Measurements from ENCODE around the gene APBA1.

APBA1 gene

DNA sequence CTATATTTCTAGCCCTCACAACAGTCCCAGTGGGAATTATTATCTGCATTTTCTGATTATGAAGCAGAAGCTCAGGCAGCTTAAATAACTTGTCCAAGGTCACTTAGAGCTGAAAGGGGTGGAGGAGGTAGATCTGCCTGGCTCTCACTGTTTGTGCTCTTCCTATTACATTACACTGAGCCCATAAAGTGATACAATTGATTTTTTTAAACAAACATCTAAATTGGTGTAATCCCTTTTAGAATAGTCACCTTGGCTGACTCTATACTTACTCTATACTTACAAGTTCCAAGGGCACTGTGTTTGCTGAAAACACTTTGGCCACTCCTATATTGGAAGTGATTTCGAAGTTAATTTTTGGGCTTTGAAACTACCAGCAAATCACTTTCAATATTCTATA is 144.7 kb downstream of the APBA1 start:
- DNase-seq (ENCODE audit: low read depth in 1 of 2, low spot score in 1 of 2) = no peak
- no peak for TF ChIP-seq CTCF (IDR thresholded peaks at IDR 0.05; ENCODE audit: insufficient read depth, low read length)
- no peak for TF ChIP-seq POLR2AphosphoS5 (IDR thresholded peaks at IDR 0.05; ENCODE audit: low read depth)
- TF ChIP-seq GABPA (IDR thresholded peaks at IDR 0.05; ENCODE audit: low read depth) = no peak
- no peak for TF ChIP-seq SPI1 (IDR thresholded peaks at IDR 0.05; ENCODE audit: borderline replicate concordance, low read depth)
- TF ChIP-seq REST (IDR thresholded peaks at IDR 0.05; ENCODE audit: insufficient replicate concordance, low read depth) = no peak

GRCh38 chr9:69526699-69527098 is 145.5 kb downstream of the APBA1 start:
- Histone ChIP-seq H3K27me3 (ENCODE audit: insufficient read depth, poor library complexity, severe bottlenecking) (no peaks in the 10 kb centered on the region), H3K4me3 (replicated peaks; ENCODE audit: insufficient read depth, low read length) (no peak overlapping the region), H3K27ac (replicated peaks) (no peak overlapping the region)
- no peak for DNase-seq (ENCODE audit: low read depth in 1 of 2, low spot score in 1 of 2)
- TF ChIP-seq GABPA (IDR thresholded peaks at IDR 0.05; ENCODE audit: low read depth) (no peak), REST (IDR thresholded peaks at IDR 0.05; ENCODE audit: insufficient replicate concordance, low read depth) (no peak), POLR2AphosphoS5 (IDR thresholded peaks at IDR 0.05; ENCODE audit: low read depth) (no peak), SPI1 (IDR thresholded peaks at IDR 0.05; ENCODE audit: borderline replicate concordance, low read depth) (no peak), CTCF (IDR thresholded peaks at IDR 0.05; ENCODE audit: insufficient read depth, low read length) (no peak)

More for the DNA sequence above, 144.7 kb downstream of the APBA1 start:
- H3K4me3 ChIP-seq (replicated peaks; ENCODE audit: insufficient read depth, low read length) = no peak overlapping the region
- no peaks in the 10 kb centered on the region for H3K27me3 ChIP-seq (ENCODE audit: insufficient read depth, poor library complexity, severe bottlenecking)
- no peak overlapping the region for H3K27ac ChIP-seq (replicated peaks)

- H3K4me3 ChIP-seq (replicated peaks; ENCODE audit: insufficient read depth, low read length) = no peak overlapping the region
- no peak overlapping the region for H3K27ac ChIP-seq (replicated peaks)
- TF ChIP-seq REST (IDR thresholded peaks at IDR 0.05; ENCODE audit: insufficient replicate concordance, low read depth) (no peak), GABPA (IDR thresholded peaks at IDR 0.05; ENCODE audit: low read depth) (no peak), POLR2AphosphoS5 (IDR thresholded peaks at IDR 0.05; ENCODE audit: low read depth) (no peak), CTCF (IDR thresholded peaks at IDR 0.05; ENCODE audit: insufficient read depth, low read length) (no peak), SPI1 (IDR thresholded peaks at IDR 0.05; ENCODE audit: borderline replicate concordance, low read depth) (no peak)
- H3K27me3 ChIP-seq (ENCODE audit: insufficient read depth, poor library complexity, severe bottlenecking) = peaks cover 2% of the 10 kb centered on the region
- DNase-seq (ENCODE audit: low read depth in 1 of 2, low spot score in 1 of 2) = no peak
Measured at GRCh38 chr9:69519470-69520240, 152.5 kb downstream of the APBA1 start.
